Right renal cortex interstitium (tissue), 3 donors: ENCODE measurements around the gene CD101. TPM values are rescaled to one million over a fixed set of nuclear protein-coding genes. Genes with fewer than 3 reads are reported as not detected.
A peak's percentile ranks its signal among the peaks of the same experiment; 100 is the strongest.

Source experiments
- DNase-seq, 3 donors: peaks; one replicate each; pipeline ENCODE4 v3.0.0-alpha.2; 2013; ENCODE audit warnings: low read depth in 3 of 3, low spot score in 2 of 3
- polyA plus RNA-seq, 3 donors: library from polyadenylated mRNA; unstranded; fragments of 120-200 nt; gene quantifications; one replicate each; pipeline ENCODE4 v1.2.1, GENCODE V29; 2013; ENCODE audit not compliant: insufficient read length in 3 of 3

Gene CD101
- polyA plus RNA-seq, 3 donors: 1.5 to 1.8 (median 1.5) TPM

DNA sequence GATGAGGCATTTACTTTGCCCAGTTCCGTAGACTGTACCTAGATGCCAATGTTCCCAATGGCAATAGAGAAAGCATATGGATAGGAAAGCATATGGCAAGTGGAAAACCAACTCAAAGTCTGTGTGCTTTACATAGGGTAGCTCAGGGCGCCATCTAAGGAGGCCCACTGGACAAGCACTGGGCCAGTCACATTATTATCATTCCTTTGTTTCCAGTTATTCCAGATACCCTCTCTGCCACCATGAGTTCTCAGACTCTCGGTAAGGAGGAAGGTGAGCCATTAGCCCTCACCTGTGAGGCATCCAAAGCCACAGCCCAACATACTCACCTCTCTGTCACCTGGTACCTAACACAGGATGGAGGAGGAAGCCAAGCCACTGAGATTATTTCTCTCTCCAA lies 9.8 kb downstream of the CD101 start:
- no peak for DNase-seq

DNA sequence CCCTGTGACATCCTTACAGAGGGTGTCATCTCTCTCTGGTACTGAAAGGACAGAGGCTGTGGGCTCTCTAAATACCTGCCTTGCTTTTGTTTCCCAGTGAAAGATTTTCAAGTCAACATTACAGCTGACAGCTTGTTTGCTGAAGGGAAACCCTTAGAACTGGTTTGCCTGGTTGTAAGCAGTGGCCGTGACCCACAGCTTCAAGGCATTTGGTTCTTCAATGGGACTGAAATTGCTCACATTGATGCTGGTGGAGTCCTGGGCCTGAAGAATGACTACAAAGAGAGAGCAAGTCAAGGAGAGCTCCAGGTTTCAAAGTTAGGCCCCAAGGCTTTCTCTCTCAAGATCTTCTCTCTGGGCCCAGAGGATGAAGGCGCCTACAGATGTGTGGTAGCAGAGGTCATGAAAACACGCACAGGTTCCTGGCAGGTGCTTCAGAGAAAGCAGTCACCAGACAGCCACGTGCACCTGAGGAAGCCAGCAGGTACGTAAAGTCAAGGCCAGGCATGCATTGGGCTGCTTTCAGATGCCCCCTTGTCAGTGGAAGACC lies 11.8 kb downstream of the CD101 start:
- peak; percentile 8 to 41 (median 31) for DNase-seq

DNA sequence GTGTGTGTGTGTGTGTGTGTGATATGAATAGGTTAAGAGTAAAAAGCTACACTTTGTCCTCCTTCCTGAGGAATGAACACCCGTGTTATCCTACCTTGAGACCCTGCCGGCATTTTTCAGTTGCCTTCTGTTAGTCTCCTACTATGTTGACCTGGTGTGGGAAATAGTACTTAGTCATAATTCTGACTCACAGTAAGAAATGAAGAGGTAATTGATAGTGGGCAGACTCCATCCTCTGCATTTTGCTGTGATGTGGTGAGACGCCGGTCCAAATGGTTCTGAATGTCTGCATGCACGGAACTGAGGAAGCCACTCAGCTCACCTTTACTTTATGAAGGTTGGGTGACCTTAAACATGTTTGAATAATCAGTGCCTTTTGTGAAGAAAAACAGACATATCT lies 12.6 kb downstream of the CD101 start:
- no peak for DNase-seq

DNA sequence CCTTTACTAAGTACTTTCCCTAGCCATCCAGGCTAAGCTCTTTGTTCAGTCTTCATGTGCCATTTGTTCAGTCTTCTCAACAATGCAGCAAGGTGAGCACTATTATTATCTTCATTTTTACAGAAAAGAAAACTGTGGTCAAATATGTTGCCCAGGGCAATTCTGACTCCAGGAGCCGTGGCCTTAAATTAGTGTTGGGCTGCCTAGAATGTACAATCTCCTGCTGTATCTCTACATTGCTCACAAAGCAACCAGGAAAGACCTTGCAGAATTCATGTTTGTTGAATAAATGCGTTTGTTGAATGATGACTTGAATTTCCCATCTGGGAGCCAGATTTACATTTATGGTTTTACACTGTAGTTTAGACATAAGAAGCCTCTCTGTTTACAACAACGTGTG lies 14.2 kb downstream of the CD101 start:
- DNase-seq: no peak

DNA sequence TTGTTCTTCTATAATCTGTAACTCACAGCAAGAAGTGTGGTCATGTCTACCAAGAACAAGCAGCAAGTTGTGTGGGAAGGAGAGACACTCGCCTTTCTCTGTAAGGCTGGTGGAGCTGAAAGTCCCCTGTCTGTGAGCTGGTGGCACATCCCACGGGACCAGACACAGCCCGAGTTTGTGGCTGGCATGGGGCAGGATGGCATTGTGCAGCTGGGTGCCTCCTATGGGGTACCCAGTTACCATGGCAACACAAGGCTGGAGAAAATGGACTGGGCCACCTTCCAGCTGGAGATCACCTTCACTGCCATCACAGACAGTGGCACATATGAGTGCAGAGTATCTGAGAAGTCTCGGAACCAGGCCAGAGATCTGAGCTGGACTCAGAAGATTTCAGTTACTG lies 15.5 kb downstream of the CD101 start:
- no peak for DNase-seq

DNA sequence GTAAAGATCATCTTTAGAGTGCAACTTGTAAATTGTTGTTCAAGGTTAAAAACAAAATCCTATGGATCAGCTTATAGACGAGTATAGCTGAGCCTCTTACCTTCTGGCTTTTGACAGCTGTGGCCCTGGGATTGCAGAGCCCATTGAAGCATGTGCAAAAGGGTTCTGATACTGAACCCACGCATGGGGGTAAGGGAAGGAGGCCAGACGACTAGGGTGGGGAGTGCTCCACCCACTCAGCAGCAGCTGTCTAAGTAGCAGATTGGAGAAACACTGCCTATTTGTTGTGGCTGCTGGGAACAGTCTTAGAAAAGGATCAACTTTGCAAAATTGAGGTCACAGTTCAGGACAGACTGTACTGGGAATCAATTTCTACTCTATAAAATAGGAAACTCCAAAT lies 16.1 kb downstream of the CD101 start:
- DNase-seq: no peak

DNA sequence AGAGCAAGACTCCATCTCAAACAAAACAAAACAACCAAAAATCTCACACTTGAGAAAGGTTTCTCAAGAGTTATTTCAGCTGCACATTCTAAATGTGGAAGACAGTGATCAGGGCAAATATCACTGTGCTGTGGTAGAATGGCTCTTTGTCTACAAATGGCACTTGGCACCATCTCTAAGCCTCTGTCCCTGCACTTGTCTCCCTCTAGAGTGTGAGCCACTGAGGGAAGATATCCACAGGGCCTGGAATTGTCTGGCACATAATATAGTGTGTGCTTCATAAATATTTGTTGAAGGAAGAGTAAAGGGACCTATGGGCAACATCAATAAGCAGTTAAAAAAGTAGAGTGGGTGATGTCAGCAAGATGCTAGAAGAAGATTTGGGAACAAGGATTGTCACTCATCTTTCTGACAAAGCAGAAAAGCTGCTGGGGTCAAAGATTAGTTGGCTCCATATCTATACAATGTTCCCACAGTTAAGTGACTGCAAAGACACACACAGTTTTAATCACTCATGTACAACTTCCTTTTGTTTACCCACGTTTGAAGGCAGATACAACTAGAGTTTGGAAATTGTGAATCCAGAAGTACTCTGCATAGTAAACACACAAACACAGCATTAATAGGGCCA lies 19.1 kb downstream of the CD101 start:
- DNase-seq: no peak

DNA sequence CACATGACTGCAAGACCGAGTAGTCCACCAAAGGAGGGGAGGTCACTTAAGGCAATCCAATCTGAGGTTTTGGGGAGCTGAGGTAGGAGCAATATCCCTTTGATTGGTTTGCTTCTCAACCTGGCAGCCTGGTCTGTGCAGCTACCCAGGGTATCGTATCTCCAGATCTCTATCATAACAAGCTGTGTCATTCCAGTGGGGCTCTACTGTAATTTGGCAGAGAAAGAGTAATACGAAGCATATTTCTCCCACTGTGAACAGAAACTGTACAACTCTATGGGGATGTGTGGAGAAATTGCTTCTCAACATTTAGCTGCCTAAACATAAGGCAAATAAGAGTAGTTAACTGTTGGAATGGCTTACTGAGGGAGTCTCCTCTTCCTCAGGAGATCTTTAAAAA lies 20.6 kb downstream of the CD101 start:
- no peak for DNase-seq

DNA sequence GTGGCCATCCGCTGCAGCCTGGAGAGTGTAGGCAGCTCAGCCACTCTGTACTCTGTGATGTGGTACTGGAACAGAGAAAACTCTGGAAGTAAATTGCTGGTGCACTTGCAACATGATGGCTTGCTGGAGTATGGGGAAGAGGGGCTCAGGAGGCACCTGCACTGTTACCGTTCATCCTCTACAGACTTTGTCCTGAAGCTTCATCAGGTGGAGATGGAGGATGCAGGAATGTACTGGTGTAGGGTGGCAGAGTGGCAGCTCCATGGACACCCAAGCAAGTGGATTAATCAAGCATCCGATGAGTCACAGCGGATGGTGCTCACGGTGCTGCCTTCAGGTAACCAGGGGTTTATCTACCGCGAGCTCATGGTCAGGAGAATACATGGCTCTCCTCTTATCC lies 24.0 kb downstream of the CD101 start:
- DNase-seq: no peak

DNA sequence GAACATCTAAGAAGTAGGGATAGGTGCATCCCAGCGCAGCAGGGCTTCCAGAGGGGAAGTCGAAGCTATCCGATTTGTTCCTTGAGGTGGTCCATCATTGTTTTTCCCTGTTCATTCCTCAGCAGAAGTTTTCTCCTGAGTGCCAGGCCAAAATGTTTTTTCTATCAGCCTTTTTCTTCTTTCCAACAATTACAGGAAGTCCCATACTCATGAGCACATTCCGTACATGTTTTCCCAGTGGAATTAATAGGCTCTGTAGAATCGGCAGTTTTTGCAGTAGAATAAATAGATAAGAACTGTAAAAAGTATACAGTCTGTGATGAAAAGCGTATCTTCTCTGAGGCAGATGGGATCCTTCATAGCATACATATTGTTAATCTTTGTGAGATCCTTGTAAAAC lies 24.8 kb downstream of the CD101 start:
- no peak for DNase-seq

DNA sequence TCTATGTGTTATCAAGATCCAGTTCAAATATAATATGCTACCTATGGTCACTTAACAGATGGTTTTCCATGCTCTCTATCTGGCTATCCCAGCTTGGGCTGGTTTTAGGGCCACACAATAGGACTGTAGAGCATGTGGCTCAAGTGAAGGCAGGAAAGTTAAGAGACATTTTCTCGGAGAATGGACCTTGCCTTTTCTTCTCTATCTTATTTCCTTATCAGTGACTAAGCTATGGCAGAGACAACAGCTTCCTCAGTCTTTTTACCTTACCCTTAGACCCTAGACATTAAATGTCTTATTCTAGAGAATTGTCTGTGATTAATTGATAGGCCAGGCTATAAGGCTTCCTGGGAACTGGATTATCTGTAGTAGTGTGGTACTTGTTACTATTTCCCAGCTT lies 28.1 kb downstream of the CD101 start:
- no peak for DNase-seq

DNA sequence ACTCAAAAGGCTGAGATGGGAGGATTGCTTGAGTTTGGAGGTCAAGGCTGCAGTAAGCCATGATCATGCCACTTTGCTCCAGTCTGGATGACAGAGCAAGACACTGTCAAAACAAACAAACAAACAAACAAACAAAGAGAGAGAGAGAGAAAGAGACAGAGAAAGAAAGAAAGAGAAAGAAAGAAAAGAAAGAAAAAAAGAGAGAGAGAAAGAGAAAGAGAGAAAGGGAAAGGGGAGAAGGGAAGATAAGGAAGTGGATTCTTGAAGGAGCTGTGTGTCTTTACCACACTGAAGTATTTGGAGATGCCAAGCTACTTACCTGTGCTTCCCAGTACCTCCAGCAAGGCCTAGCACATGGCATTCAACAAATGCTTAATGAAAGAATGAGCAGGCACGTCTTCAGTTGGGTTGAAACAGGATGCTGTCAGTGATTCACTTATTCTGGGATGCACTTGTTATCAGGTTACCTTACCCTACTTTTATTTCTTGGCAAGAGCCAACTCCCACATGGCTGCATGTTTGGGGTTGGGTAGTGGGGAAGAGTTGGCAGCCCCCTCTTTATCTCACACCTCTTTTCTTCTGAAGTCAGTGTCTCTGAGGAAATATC lies 28.8 kb downstream of the CD101 start:
- DNase-seq: no peak

DNA sequence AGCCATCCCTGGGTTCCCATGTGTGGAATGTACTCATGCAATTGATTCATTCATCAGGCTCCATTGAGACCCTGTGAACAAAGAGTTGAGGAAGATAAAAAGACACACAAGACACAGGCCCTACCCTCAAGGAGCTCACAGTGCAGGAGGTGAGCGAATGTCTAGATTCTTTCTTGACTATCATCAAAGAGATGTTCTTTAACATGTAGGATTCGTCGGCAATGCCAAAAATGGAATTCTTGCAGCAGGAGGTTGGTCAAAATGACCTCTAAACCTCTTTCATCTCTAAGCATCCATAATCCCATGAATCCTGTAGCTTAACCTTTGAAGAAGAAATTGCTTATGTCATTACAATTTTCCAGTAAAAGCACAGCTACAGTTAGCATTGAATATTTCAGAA lies 30.7 kb downstream of the CD101 start:
- DNase-seq: no peak

DNA sequence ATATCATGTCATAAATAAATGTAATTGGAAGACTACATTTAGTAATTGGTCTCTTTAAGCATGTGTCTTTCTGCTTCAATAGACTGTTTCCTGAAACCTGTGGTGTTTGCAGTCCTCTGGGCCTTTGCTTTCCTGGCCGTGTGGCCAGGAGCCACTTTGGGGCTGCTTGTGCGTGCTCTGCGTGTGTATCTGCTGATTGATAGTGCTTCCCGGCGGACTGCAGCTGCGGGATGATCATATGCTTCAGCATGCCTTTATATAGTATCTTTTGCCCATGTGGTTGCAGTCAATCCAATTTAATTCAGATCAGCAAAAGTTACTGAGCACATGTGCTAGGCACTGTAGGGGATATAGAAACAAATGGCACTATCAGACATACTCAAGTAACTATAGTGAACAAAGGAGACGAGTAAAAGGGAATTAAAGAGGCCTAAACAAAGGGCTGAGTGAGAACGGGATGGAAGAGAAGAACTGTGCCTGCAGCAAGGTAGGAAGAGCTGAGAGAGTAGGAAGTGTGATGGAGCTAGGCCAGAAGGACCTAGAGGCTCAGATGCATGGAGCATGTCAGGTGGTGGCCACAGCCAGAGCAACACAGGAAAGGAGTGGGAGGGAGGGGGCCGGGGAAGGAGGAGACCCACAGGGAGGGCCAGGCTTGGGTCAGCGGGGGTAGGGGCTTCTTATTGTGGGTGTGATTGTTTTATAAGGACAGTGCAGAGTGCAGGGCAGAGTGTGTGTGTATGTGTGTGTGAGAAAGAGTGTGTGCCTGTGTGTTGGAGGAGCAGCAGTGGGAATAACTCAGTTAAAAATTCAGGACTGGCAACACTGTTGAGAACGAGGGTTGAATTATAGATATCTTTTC lies 31.4 kb downstream of the CD101 start:
- DNase-seq: no peak

DNA sequence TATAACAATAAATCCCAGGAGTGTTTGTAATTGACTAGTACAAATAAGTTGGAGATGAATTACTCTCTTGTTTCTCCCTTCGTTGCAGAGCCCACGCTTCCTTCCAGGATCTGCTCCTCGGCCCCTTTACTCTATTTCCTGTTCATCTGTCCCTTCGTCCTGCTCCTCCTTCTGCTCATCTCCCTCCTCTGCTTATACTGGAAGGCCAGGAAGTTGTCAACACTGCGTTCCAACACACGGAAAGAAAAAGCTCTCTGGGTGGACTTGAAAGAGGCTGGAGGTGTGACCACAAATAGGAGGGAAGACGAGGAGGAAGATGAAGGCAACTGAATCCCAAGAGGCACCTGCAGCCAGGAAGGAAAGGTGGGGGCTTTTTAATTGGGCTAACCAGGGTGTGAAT lies 32.2 kb downstream of the CD101 start:
- no peak for DNase-seq

DNA sequence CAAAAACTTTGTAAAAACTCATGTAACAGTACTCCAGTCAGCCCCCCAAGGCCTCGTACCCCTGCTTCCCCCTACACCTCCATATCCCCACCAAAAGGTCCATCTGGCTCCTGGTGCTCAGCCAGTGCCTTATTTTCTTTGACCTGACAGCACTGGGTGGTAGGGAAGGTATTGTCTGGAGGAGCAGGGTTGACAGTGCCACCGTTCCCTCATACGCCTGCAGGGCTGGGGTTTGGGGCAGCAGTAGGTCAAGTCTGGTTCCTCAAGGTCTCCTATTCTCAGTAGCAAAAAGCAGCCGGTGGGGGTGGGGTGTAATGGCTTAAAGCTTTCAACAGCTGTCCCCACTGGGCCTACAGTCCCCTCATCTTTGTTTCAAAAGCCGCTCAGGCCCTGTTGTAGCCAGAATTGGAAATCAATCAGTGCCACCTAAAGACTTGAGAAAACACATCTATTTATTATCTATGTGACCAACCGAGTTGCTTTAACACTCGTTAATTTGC lies 33.3 kb downstream of the CD101 start:
- no peak for DNase-seq

DNA sequence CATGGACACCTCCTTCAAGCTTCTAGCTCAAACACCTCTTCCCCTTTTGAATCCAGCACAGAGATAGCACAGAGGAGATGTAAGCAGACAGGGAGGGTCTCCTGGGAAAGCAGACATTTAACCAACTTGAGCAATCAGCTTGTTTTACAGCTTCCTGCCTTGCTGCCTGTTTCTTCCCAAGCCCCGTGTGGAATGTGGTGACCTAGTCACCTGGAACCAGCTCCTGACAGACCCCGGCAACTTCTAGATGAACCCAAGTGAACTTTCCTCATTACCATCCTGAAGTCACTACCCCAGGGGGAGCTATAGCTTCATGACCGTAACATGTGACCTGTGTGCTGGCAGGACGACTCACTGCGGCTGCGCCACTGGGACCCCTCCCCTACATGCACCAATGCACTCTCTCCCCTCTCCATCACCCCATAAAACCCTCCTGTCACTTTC lies 34.5 kb downstream of the CD101 start:
- peak in 2 of 3 donors; percentile 47 to 66 for DNase-seq

DNA sequence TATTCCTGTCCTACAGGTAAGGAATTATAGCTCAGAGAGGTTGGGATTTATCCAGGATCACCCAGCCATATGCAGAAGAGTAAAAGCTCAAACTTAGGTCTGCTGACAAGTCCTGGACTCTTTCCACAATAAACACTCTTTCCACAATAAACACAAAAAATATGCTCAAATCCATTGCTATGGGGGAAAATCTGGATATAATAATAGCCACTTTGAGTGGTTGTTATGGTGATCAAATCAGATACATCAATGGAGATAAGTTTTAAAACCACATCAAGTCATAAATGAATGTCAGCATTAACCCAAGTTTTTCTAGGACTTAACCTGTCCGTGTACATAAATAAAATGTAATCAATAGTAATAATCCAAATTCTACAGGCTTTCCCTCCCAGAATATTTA lies 36.2 kb downstream of the CD101 start:
- DNase-seq: no peak

DNA sequence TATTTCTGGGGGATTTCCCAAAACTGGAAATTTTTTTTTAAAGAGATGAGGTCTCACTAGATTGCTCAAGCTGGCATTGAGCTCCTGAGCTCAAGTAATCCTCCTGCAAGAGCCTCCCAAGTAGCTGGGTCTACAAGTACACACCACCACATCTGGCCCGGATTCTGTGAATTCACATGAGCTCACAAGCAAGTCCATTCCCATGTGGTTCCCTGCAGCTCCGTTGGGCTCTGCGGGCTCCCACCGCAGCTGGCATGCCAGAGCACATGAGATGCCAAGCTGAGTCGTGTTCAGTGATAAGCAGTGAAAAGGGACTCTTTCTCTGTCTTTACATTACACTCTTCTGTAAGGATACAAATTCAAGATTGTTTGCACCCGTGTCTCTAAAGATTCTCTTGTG lies 36.7 kb downstream of the CD101 start:
- no peak for DNase-seq

DNA sequence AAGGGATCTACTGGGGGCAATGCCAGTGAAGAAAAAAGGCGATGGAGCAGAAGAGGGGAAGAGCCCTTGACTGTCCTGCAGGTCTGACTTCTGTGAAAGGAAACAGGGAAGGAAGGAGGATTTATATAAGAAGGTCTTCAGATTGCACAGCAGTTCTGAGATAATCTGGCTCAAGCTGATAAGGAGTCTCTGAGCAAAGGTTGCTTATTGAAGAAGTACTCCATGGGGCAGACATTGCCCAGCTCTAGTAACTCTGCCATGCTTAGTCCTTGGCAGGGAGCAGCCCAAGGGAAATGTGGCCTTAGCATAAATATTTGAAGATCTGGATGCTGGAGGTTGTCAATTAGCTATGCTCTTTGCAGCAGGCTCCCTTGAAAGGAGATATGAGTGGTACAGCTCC lies 42.7 kb downstream of the CD101 start:
- DNase-seq: no peak

DNA sequence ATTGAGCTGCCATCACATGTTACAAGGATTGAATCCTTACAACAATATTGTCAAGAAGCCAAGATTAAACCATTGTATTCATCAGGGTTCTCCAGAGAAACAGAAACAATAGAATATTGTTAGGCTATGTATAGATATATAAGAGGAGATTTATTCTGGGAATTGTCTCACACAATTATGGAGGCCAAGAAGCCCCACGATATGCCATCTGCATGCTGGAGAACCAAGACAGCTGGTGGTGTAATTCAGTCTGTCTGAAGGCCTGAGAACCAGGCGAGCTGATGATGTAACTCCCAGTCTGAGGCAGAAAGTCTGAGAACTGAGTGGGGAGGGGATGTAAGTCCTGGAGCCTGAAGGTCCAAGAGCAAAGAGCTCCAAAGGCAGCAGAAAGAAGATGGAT lies 44.1 kb downstream of the CD101 start:
- DNase-seq: no peak
